Activated CD8-positive, alpha-beta memory T cell treated with anti-CD3 and anti-CD28 coated beads for 24 hours (primary cell): ENCODE measurements around the gene CDHR2.
"Not testable (repeated sequence)": the region's sequence is repeated elsewhere in the genome, so short reads cannot be mapped to it uniquely, and the experiment has no call there.

ENCODE experiments used
- DNase-seq: peaks from one replicate; pipeline ENCODE4 v3.0.0-alpha.2; 2020

The CDHR2 gene

GRCh38 chr5:176542596-176543427, 6.3 kb upstream of the CDHR2 start:
- no peak for DNase-seq

DNA sequence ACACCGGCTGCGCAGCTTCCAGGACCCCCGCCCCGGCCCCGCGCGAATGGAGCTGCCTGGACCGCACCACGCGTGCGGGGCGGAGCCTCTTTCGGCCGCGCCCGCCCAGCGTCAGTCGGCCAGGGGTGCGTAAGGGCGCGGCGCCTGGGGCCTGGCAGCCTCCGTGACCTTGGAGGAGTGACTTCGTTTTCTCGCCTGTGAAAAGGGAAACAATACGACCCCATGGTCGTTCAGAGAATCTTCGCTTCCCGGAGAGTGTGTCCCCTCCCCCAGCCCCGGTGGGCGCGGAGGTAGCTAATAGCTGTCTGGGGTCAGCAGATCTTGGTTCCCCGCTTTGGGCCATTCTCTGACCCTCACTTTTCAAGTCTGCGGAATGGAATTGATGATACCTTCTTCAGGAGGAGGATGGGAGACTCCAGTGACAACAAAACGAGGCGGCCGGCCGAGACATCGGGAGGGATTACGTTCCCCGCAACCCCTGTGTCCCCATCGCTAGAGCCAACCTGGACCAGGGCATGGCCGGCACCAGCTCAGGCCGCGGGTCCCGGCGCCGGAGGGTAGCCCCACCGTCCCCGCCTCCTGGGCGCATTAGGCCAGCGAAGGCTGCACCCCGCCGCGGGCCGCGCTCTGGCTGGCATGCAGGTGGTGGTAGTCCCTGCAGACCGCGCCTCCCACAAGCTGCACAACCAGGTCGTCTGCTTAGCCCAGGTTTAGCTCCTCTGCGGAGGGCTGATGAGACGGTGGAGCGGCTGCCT, 5.5 kb upstream of the CDHR2 start:
- DNase-seq = peak; percentile 89

DNA sequence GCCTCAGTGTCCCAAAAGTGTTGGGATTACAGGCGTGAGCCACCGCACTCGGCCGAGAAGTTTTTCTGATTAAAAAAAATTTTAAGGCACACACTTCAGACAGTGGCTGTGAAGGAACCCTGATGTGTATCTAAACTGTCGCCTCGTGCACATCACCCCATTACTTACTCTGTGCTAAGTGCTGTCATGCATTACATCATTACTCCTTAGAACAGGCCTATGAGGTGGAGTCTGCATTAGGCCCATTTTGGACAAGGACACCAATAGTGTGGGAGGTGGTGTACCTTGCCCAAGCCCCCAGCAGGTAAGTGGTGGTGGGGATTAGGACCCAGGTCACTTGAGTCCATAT, 3.8 kb upstream of the CDHR2 start:
- no peak for DNase-seq

DNA sequence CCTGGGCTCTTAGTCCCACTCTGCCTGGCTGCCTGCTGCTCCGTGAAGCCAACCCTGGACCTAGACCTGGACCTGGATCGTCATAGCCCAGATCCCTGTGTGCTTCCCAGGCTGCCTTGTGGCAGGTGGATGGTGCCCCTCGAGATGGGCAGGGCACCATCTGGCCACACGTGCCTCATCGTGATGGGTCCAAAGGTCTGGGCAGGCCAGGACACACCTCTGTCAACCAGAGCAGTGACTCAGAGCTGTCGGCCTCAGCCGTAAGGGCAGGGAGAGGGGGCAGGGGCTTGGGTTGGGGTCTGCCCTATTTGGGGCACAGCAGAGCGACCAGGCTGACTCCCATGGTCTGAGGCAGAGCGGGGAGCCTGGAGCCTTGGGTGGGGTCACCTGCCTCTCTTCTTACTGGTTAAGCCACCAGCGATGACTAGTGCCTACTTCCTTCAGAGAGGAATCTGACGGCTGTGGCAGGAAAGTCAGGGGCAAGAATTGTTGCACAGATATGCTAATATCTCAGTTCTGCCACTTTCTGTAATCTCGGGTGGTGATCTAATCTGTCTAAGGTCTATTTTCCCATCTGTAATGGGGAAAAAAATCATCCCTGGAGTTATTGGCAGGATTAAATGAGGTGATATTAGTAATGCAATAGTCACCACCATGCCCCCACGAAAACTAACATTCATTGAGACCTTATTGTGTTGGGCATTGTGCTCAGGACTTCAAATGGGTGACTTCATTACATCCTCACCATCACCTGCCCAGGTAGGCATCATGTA, 3.2 kb upstream of the CDHR2 start:
- DNase-seq = no peak

- DNase-seq = no peak
These were observed 1.3 kb upstream of the CDHR2 start for GRCh38 chr5:176547802-176548201.

- DNase-seq = no peak
These were observed 729 bp downstream of the CDHR2 start for GRCh38 chr5:176549871-176550270.

DNA sequence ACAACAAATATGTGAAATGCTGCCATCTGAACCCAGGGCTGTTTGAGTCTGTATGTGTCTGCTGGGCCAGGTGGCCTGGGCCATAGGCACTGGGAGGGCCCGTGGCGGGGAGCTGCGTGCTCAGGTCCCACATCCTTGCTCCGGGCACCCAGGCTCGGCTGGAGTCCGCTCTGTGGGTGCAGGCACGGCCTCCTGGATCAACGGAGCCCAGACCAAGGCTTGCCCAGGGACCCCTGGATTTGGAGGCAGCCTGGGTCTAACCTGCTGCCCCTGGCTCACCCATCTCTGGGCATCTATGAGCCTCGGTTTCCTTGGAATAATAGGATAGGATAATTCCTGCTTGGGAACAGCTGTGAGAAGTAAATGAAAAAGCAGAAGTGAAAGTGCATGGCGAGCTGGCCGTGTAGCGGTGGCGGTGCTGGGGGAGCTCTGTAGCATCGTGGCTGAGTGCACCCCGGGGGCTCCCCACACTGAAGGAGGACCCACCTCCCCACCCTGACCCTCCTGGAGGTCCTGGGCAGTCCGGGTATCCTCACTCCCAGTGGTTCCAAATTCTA, 1.2 kb downstream of the CDHR2 start:
- DNase-seq = no peak

- not testable (repeated sequence) for DNase-seq
These were observed 1.8 kb downstream of the CDHR2 start for GRCh38 chr5:176550937-176551336.

GRCh38 chr5:176552332-176552869, 3.3 kb downstream of the CDHR2 start:
- no peak for DNase-seq

DNA sequence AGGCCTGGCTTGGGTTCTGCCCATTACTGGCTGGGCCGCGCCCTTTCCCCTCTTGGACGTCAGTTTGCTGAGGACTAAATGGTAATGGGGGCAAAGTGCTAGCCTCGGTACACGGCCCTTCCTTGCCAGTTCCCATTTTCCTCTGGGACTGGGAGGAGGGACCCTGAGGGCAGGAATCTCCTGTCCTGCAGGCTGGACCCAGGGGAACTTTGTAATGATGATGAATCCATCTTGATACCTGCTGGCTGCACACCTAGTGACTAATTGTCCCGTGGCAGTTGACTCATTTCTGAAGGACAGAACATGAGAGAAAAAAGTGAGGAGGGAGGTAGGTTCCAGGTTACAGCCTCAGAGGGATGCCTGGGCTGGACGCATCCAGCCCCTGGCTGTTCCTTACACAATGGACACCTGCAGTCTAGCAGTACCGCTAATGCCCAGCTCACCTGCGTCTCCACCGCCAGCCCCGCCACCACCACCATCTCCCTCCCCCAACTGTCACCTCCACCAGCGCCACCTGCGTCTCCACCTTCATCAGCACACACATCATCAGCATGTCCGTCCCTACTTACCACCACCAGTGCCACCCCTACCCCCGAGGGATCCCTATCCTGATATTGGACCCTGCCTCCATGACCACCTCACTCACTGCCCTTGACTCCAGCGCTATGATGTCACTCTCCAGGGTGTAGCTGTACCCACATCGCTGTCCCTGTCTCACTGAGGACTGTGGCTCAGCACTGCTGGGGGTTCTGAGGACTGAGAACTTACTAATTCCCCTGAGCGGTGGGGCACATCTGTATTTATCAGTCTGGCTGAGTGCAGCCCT, 4.3 kb downstream of the CDHR2 start:
- no peak for DNase-seq

DNA sequence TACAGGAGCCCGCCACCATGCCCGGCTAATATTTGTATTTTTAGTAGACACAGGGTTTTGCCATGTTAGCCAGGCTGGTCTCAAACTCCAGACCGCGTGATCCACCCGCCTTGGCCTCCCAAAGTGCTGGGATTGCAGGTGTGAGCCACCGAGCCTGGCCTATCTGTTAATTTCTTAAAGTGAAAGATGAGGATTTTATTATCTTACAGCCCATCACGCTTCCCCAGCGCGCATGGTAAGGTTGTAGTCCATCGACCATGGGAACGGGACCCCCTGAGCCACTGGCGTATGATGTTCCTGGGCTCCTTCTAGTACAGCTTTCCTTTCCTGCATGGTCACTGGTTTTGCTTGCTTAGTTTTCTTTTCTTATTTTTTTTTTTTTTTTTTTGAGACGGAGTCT, 8.7 kb downstream of the CDHR2 start:
- no peak for DNase-seq

GRCh38 chr5:176559683-176560082, 10.5 kb downstream of the CDHR2 start:
- no peak for DNase-seq

DNA sequence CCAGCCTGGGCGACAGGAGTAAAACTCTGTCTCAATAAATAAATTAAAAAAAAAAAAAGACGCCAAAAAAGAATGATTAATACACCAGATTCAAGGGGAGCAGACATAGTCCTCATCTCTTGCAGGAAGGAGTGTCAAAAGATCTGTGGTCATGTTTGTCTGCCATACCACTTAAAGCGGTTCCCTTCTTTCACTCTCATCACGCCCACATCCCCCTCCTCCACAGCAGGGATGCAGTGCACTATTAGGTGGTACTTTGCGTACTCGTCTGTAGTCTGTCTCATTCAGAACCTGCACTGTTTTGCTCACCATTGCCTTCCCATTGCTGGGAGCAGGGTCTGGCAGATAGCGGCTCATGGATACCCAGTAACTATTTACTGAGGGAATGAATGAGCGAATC, 11.2 kb downstream of the CDHR2 start:
- no peak for DNase-seq

DNA sequence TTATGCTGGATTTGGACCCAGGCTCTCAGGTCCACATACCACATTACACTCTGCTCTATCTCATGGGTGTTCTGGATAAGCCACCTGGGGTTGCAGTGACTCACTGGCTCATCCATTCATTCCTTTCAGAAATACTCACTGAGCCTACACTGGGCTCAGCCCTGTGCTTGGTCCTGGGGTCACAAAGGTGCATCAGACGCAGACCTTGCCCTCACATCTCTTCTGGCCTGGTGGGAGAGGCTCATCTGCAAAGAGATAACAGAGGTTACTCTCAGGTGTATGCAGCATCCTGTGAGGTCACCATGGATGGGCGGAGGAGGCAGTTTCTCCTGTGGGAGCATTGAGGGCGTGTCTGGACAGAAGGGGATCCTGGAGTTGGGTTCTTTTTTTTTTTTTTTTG, 12.1 kb downstream of the CDHR2 start:
- DNase-seq = no peak

- no peak for DNase-seq
These were observed 13.0 kb downstream of the CDHR2 start for GRCh38 chr5:176562189-176562588.

GRCh38 chr5:176564002-176564401, 14.9 kb downstream of the CDHR2 start:
- DNase-seq = no peak

DNA sequence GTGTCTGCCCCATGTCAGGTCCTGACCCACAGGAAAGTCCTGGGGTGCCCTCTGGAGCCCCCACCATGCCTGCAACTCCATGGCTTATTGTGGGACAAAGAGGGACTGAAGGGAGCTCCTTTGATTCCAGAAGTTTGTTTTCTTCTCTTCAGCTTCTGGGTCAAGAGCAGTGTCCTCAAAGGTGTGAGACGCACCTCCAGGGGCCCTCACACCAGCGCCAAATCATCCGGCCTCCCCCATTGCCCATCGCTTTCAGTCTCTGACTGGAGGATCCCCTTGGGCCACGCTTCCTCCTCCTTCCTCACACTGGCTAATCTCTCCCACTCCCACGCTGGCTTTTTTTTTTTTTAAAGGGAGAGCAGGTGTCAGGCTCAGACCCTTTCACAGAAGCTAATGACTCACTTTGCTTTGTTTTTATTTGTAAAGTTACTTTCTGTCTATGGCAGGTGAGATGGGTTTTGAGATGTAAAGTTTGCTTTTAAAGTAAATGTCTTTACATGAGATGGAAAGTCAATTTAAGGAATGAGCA, 16.7 kb downstream of the CDHR2 start:
- no peak for DNase-seq

DNA sequence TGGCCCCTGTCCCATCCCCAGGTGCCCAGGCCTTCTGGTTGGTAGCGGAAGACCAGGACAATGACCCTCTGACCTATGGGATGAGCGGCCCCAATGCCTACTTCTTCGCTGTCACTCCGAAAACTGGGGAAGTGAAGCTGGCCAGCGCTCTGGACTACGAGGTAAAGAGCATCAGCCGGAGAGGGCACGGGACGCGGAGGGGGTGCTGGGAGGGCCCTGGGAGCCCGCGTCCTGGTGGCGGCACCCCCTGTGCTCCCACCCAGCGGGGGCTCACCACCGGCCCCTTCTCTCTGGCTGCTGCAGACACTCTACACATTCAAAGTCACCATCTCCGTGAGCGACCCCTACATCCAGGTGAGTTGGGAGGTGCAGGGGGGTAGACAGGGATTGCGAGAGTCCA, 19.5 kb downstream of the CDHR2 start:
- no peak for DNase-seq

GRCh38 chr5:176570044-176570443, 20.9 kb downstream of the CDHR2 start:
- no peak for DNase-seq

DNA sequence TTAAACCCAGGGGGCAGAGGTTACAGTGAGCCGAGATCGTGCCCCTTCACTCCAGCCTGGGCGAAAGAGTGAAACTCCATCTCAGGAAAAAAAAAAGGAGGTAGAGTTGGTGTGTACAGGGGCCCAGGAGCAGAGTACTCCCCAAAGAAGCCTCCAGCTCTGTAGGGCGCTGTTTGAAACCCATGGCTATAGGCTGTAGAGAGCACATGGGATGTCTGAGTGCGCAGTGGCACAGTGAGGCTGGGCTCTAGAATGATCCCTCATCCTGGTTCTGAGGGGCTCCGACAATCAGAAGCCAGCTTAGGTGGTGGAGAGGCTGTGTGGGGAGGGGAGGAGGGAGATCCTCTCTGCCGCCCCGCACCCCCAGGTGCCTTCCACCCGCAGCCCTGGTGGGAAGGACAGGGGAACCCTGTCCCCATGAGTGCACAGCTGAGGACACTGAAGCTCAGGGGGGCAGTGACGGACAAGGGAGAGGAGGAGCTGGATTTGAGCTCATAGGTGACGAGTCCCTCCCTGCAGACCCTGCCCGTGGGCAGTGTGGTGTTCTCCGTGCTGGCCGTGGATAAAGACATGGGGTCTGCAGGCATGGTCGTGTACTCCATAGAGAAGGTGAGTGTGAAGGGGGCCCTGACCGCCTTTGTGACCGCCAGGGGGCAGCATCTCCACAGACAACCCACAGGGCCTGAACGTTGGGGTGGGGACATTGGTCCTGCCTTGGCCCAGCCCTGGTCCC, 24.6 kb downstream of the CDHR2 start:
- peak; percentile 95 for DNase-seq

GRCh38 chr5:176574297-176574591, 25.1 kb downstream of the CDHR2 start:
- no peak for DNase-seq
